Lower leg skin (tissue), 3 donors: ENCODE measurements around the gene NEB.

Experiments
- CTCF ChIP-seq, 3 donors: fragments of 450-650 bp; IDR thresholded peaks; one replicate each; pipeline ENCODE4 v1.5.1; 2016; ENCODE audit warnings: antibody characterized with exemption in 3 of 3, mild to moderate bottlenecking in 3 of 3, moderate library complexity in 2 of 3
- POLR2A ChIP-seq, 2 donors: fragments of 450-650 bp; IDR thresholded peaks; one replicate each; pipeline ENCODE4 v1.6.1; 2016 to 2017; ENCODE audit warnings: antibody characterized with exemption in 2 of 2, mild to moderate bottlenecking in 1 of 2, moderate library complexity in 1 of 2

DNA sequence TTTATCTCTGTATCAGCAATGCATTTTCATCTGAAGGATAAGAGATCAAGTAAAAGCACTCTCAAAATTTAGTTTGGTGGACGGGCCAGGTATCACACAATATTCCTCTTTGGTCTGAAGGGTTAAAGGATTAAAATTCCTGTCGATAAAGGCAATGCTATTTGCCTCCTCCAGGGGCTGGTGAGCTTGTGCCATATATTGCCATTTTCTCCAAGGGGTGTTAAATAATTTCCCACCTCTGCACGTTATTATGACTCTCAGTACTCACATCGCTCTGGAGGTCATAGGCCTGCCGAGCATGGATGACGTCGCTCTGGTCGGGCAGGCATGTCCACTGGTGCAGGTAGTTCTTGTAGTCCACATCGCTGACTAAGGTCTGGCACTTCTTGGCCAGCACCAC lies 94.2 kb downstream of the NEB start:
- TF ChIP-seq POLR2A (IDR thresholded peaks at IDR 0.05) (no peak), CTCF (IDR thresholded peaks at IDR 0.05) (no peak)
